GOT3 (cell line): ENCODE results near the gene KDSR.
"Not testable (repeated sequence)": the region's sequence is repeated elsewhere in the genome, so short reads cannot be mapped to it uniquely, and the experiment has no call there.

Source experiments
- DNase-seq: peaks from one replicate; lab custom pipeline; 2025; ENCODE audit warnings: mixed read lengths; lab: John Stamatoyannopoulos, UW

KDSR gene

DNA sequence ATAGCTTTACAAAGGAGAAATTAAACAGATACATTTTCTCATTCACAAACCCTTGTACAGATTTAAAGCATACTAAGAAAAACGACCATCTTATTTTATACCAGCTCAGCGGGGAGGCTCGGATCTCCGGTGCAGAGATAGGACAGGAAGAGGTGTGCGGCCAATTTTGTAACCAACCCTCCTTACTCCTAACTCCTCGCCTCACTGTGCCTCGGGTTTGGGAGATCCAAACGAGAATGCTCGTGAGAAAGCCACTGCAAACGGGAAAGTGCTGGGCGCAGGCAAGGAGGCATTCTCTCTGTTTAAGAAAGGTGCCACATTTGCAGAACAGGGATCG lies 1.2 kb downstream of the KDSR start:
- no peak for DNase-seq

DNA sequence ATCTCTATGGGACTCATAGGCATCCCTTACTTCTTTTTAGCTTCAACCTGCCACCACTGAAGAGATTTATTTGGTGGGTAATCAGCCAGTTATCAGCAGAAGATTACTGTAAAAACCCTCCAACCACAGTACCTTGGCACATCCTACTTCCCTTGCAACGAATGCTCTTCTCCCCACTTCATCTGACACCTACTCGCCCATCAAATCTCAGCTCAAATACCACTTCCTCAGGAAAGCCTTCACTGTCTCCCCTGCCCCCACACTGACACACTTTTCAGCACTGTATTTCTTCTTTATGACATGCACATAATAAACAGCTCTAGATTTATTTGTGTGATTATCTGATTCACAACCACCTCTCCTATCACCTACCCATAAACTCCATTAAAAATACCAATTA lies 3.1 kb downstream of the KDSR start:
- no peak for DNase-seq

GRCh38 chr18:63363420-63363819 lies 3.6 kb downstream of the KDSR start:
- not testable (repeated sequence) for DNase-seq

DNA sequence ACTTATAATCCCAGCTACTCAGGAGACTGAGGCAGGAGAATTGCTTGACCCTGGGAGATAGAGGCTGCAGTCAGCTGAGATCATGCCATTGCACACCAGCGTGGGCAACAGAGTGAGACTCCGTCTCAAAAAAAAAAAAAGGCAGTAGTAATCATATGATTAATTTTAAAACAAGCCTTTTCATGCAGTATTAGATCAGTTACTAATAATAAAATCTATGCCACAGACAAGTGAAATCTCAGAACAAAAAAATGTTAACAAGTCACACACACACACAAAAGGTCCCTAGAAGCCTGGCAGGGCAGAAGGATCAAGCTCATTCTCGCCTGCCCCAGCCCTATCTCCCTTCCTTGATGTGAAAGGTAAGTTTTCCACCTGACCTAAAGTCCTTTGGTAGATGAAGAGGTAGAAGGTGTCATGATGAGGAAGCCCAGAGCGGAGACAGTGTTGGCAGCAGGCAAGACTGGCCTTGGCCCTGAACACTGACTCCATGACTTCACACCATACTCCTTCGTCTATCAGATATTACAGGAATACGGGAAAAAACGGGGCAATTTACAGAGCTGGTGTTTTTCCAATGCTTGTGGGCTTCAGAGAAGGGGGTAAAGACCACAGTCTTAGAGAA lies 10.6 kb downstream of the KDSR start:
- no peak for DNase-seq

GRCh38 chr18:63350230-63350629 lies 16.8 kb downstream of the KDSR start:
- DNase-seq, result no peak

DNA sequence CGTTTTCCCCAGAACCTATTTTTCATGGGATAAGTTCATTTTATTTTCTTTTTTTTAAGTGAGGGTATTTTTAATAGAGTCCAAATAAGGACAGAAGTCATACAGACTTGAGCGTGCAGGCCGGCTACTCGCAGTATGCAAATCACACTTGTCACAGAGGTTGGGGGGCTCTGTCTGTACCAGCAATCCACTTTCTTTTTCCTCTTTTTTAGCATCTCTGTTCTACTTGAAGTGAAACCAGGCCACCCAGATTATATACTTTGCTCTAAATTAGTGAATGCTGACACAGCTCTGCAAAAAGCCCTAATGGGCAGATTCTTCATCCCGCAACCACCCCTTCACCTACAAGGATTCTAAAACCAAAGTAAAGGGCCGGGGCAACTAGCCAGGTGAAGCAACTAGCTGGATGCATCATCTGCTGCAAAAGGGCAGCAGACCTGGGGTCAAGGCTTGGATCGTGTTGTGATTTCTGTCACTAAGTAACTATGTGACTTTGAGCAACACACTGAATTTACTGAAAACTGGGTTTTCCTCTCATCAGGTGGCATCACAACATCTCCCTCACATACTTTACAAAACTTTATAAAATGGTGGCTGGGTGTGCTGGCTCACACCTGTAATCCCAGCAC lies 18.4 kb downstream of the KDSR start:
- no peak for DNase-seq

DNA sequence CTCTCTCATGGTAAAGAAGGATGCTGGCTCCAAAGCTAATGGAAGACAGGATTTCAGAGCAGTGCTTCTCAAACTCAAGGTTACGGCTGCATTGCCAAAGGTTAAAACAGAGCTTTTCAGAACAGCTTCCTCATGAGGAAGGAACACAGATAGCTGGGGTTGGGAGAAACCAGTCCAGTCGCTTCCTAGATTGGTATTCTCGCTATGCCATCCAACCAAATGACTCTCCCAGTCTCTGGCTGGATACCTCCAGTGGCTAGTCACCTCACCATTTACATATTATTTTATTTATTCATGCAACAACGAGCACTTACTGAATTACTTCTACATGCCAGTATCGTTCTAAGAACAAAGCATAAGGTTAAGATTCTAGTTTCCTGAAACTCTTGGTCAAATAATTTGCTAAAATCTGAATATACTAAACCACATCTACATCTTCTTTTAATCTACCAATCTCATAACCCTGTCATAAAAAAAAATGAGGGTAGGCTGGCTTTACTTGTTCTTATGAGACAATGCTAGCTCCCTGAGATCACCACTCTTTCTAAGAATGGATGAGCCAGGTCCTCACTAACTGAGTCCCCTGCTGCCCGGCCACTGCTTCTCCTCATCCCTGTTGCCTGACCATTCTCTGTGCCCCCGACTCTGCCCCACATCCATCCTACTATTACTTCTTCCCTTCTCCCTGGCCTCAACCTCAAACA lies 20.4 kb downstream of the KDSR start:
- no peak for DNase-seq

DNA sequence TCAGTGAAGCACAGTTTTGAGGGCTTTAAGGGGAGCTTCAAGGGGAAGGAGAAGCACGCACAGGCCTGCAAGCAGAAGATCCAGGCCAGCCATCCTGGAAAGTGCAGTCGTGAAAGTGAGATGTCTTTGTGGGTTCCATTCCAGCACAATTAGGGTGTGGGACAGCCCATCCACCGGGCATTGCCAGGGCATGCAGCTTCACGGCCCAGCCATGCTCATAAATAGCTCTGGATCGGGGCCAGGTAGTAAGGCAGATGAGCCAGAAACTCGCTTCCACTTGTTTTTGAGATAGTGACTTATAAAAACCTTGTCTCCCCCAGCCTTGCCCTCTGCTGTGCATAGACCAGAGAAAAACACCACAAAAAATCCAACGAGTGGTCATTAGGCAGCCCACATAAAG lies 21.0 kb downstream of the KDSR start:
- no peak for DNase-seq

- no peak for DNase-seq
These were observed 22.1 kb downstream of the KDSR start for GRCh38 chr18:63344918-63345317.

- no peak for DNase-seq
These were observed 22.7 kb downstream of the KDSR start for GRCh38 chr18:63344263-63344662.

DNA sequence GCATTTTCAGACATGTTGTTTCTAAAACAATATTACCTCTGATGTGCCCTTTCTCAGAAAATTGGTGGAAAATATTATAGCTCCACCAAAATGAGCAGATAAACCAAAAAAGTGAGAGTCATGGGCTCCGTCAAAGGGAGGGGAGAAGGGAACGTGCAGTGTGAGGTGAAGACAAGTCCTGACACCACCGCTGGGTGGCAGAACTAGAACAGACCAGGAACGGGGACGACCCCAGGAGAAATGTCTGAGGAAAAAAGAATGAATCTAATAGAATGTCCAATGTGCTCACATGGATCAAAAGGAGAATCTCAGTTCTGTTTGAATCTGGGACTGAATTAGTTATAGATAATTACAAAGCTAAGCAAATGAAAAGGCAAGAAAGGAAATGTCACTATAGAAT lies 24.8 kb downstream of the KDSR start:
- no peak for DNase-seq

GRCh38 chr18:63339920-63340484 lies 27.0 kb downstream of the KDSR start:
- no peak for DNase-seq

DNA sequence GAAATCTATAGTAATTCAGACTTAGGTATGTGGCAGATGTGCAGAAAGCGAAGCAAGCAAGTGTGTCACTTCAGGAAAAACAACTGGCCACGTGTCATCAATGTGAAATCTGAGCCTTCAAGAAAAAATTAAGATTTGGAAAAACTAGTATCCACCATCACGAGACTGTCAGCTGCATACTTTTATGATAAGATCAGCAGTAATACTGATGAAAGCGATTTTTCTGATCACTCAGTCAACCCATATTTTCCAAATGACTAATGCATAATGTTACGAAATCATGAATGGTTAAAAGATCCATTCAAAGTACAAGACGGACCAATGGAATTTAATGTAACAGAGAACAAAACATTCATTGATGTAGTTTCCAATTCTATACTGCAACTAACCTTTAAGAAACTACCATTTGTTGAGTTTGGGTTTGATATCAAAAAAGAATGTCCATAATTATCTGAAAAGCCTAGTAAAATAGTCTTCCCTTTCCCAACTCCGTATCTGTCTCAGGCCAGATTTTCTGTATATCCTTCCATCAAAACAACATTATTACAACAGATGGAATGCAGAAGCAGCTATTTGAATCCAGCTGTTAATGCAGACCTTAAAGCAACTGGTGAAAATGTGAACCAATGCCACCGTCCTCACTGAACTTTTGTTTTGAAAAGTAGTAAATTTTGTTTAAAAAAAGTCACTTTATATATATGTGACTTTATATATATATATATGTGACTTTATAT lies 30.5 kb downstream of the KDSR start:
- DNase-seq, result no peak

- DNase-seq, result no peak
These were observed 35.9 kb downstream of the KDSR start for GRCh38 chr18:63331105-63331504.

GRCh38 chr18:63329431-63330145 lies 37.4 kb downstream of the KDSR start:
- no peak for DNase-seq

DNA sequence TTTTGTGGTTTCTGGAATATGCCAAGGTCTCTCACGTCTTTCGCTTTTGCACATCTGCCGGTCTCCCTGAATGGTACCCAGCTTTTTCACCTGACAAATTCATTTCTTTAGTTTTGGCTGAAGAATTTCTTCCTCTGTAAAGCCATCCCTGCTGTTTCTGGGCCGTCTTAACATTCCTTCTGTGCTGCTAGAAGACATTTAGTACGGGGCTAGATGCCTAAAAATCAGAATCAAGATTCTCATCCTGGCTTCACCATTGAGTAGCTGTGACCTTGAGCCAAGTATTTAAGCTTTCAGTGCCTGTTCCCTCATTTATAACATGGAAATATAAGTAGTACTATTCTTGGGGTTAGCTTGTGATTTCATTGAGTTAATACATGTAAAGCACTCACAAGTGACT lies 41.0 kb downstream of the KDSR start:
- DNase-seq, result no peak

GRCh38 chr18:63325086-63325686 lies 41.8 kb downstream of the KDSR start:
- DNase-seq, result no peak

DNA sequence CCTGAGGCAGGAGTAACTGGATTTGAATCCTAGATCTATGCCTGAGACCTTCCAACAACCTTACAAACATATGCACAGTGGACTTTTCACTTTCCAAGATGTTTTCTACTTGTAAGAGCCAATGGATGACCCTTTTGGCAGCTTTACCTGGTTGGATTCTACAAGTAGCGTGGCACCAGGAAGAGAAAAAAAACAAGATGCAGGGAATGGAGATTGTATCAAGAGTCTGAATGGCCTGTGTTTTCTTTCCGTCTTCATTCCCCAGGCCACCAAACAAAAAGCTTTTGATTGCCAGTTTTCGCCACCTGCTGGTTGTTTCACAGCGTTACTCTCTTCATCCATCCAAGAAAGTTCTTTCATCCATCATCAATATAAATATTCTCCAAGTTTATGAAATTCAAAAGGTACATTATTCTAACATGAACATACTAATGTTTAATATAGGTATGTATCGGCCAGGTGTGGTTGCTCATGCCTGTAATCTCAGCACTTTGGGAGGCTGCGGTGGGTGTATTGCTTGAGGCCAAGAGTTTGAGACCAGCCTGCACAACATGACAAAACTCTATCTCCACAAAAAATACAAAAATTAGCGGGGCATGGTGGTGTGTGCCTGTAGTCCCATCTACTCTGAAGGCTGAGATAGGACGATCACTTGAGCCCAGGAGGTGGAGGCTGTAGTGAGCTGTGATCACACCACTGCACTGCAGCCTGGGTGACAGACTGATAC lies 43.9 kb downstream of the KDSR start:
- no peak for DNase-seq

- no peak for DNase-seq
These were observed 44.8 kb downstream of the KDSR start for GRCh38 chr18:63322206-63322605.

GRCh38 chr18:63321291-63321690 lies 45.7 kb downstream of the KDSR start:
- no peak for DNase-seq

DNA sequence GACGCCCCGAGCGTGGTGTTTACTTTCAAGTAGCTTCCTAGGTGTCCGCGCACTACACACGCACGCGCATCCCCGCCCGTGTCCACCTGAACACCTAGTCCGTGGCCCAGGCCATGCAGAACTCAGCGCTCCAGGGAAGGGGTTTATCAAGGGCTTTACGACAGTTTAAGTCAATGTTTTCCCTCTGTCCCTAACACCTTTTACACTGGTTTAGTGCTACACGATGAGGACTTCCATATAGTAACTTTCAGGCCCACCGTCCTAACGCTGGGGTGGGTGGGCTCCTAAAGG lies 46.1 kb downstream of the KDSR start:
- no peak for DNase-seq
